ENCODE results near the gene LST1.

LST1 gene

GRCh38 chr6:31617010-31617409 lies 30.9 kb downstream of the LST1 start:
- Mint-ChIP-seq H3K36me3 (peaks cover 2% of the 10 kb centered on the region), H3K9me3 (ENCODE audit: low read depth) (no peaks in the 10 kb centered on the region), H3K4me3 (peak overlapping the region; percentile 89), H3K27ac (peak overlapping the region; percentile 97), H3K4me1 (ENCODE audit: low read depth) (peaks cover 50% of the 10 kb centered on the region), H3K27me3 (no peaks in the 10 kb centered on the region)

GRCh38 chr6:31619805-31620585 lies 33.9 kb downstream of the LST1 start:
- Mint-ChIP-seq H3K27me3 (no peaks in the 10 kb centered on the region), H3K36me3 (peaks cover 7% of the 10 kb centered on the region), H3K4me3 (peak overlapping the region; percentile 99), H3K9me3 (ENCODE audit: low read depth) (no peaks in the 10 kb centered on the region), H3K4me1 (ENCODE audit: low read depth) (peaks cover 52% of the 10 kb centered on the region), H3K27ac (peak overlapping the region; percentile 97)

GRCh38 chr6:31620586-31621319 lies 34.7 kb downstream of the LST1 start, which contains the start of gene PRRC2A:
PRRC2A (plus strand) TSS chr6:31620715; CDS start chr6:31622790, 2,075 bp downstream.
- H3K27ac Mint-ChIP-seq: peak within 1 kb of the TSS; percentile 98
- peak within 1 kb of the TSS; percentile 99 for H3K4me3 Mint-ChIP-seq
- no peaks in the 10 kb centered on the region for H3K9me3 Mint-ChIP-seq (ENCODE audit: low read depth)
- peaks cover 44% of the 10 kb centered on the region for H3K4me1 Mint-ChIP-seq (ENCODE audit: low read depth)
- H3K36me3 Mint-ChIP-seq: peaks cover 7% of the 10 kb centered on the region
- H3K27me3 Mint-ChIP-seq: no peaks in the 10 kb centered on the region

- Mint-ChIP-seq H3K9me3 (ENCODE audit: low read depth) (no peaks in the 10 kb centered on the region), H3K4me3 (peak overlapping the region; percentile 99), H3K27me3 (no peaks in the 10 kb centered on the region), H3K36me3 (peaks cover 7% of the 10 kb centered on the region), H3K27ac (peak overlapping the region; percentile 98), H3K4me1 (ENCODE audit: low read depth) (peaks cover 37% of the 10 kb centered on the region)
Observed at GRCh38 chr6:31621320-31621939, 35.4 kb downstream of the LST1 start.

- Mint-ChIP-seq H3K4me1 (ENCODE audit: low read depth) (peaks cover 32% of the 10 kb centered on the region), H3K36me3 (peaks cover 7% of the 10 kb centered on the region), H3K27ac (peak overlapping the region; percentile 98), H3K4me3 (peak overlapping the region; percentile 99), H3K27me3 (no peaks in the 10 kb centered on the region), H3K9me3 (ENCODE audit: low read depth) (no peaks in the 10 kb centered on the region)
Observed at GRCh38 chr6:31621991-31622390, 35.9 kb downstream of the LST1 start.

DNA sequence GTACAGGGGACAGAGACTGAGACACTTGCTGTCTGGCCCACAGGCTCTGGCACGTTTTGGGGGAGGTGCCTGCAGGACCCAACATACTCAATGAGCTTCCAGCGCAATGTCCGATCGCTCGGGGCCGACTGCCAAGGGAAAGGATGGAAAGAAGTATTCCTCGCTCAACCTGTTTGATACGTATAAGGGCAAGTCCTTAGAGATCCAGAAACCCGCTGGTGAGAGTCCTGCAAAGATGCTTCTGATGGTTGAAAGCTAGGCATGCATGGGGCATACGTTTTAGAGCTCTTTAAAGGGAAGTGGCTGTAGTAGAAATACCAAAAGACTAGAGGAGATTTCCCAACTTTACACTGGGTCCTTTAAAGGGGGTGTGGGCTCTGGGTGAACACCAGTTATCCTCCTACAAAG lies 36.6 kb downstream of the LST1 start:
- Mint-ChIP-seq H3K27me3 (no peaks in the 10 kb centered on the region), H3K4me3 (peak overlapping the region; percentile 99), H3K27ac (peak overlapping the region; percentile 98), H3K36me3 (peaks cover 7% of the 10 kb centered on the region), H3K9me3 (ENCODE audit: low read depth) (no peaks in the 10 kb centered on the region), H3K4me1 (ENCODE audit: low read depth) (peaks cover 27% of the 10 kb centered on the region)

GRCh38 chr6:31624070-31624469 lies 38.0 kb downstream of the LST1 start:
- H3K27ac Mint-ChIP-seq: no peak overlapping the region
- peaks cover 23% of the 10 kb centered on the region for H3K4me1 Mint-ChIP-seq (ENCODE audit: low read depth)
- no peaks in the 10 kb centered on the region for H3K9me3 Mint-ChIP-seq (ENCODE audit: low read depth)
- no peak overlapping the region for H3K4me3 Mint-ChIP-seq
- peaks cover 7% of the 10 kb centered on the region for H3K36me3 Mint-ChIP-seq
- no peaks in the 10 kb centered on the region for H3K27me3 Mint-ChIP-seq

- Mint-ChIP-seq H3K4me1 (ENCODE audit: low read depth) (peaks cover 12% of the 10 kb centered on the region), H3K27ac (peak overlapping the region; percentile 54), H3K36me3 (peaks cover 5% of the 10 kb centered on the region), H3K27me3 (no peaks in the 10 kb centered on the region), H3K9me3 (ENCODE audit: low read depth) (no peaks in the 10 kb centered on the region), H3K4me3 (no peak overlapping the region)
Observed at GRCh38 chr6:31626952-31627351, 40.9 kb downstream of the LST1 start.

GRCh38 chr6:31627690-31628287 lies 41.7 kb downstream of the LST1 start:
- Mint-ChIP-seq H3K4me3 (no peak overlapping the region), H3K36me3 (no peaks in the 10 kb centered on the region), H3K27me3 (no peaks in the 10 kb centered on the region), H3K9me3 (ENCODE audit: low read depth) (no peaks in the 10 kb centered on the region), H3K4me1 (ENCODE audit: low read depth) (peaks cover 3% of the 10 kb centered on the region), H3K27ac (peak overlapping the region; percentile 56)

GRCh38 chr6:31629014-31629413 lies 42.9 kb downstream of the LST1 start:
- Mint-ChIP-seq H3K4me1 (ENCODE audit: low read depth) (peaks cover 2% of the 10 kb centered on the region), H3K27me3 (no peaks in the 10 kb centered on the region), H3K36me3 (no peaks in the 10 kb centered on the region), H3K9me3 (ENCODE audit: low read depth) (no peaks in the 10 kb centered on the region), H3K27ac (no peak overlapping the region), H3K4me3 (no peak overlapping the region)

DNA sequence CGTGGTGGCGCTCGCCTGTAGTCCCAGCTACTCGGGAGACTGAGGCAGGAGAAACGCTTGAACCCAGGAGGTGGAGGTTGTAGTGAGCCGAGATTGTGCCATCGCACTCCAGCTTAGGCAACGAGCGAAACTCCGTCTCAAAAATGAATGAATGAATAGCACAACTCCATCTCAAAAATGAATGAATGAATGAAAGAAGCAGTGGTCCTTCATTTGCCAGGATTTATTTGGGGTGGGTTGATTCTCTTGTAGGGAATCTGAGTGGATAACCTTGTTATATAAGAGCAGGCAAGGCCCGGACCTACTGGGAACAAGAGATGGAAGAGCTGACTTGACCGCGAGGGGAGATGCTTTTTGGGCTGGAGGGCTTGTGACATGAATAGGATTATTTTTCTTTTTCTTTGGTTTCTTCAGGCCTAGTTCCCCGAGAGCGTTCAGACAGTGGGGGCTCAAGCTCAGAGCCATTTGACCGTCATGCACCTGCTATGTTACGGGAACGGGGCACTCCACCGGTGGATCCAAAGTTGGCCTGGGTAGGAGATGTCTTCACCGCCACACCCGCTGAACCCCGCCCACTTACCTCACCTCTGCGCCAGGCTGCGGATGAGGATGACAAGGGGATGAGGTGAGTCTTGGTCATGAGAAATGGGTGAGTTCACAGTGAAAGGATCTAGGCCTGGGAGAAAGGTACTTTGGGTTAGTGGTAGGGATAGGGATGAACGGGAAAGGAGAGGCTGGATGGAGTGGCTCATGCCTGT lies 44.3 kb downstream of the LST1 start:
- Mint-ChIP-seq H3K27ac (no peak overlapping the region), H3K4me1 (ENCODE audit: low read depth) (peaks cover 2% of the 10 kb centered on the region), H3K36me3 (no peaks in the 10 kb centered on the region), H3K27me3 (no peaks in the 10 kb centered on the region), H3K4me3 (no peak overlapping the region), H3K9me3 (ENCODE audit: low read depth) (no peaks in the 10 kb centered on the region)

GRCh38 chr6:31631209-31631608 lies 45.1 kb downstream of the LST1 start:
- Mint-ChIP-seq H3K9me3 (ENCODE audit: low read depth) (no peaks in the 10 kb centered on the region), H3K36me3 (peaks cover 3% of the 10 kb centered on the region), H3K4me1 (ENCODE audit: low read depth) (peaks cover 2% of the 10 kb centered on the region), H3K27ac (no peak overlapping the region), H3K27me3 (no peaks in the 10 kb centered on the region), H3K4me3 (no peak overlapping the region)

GRCh38 chr6:31631681-31632278 lies 45.7 kb downstream of the LST1 start:
- Mint-ChIP-seq H3K27ac (no peak overlapping the region), H3K27me3 (no peaks in the 10 kb centered on the region), H3K36me3 (peaks cover 3% of the 10 kb centered on the region), H3K4me3 (no peak overlapping the region), H3K9me3 (ENCODE audit: low read depth) (no peaks in the 10 kb centered on the region), H3K4me1 (ENCODE audit: low read depth) (peaks cover 2% of the 10 kb centered on the region)
